SK-N-MC (cell line): ENCODE measurements around the gene SPINK4.

Experiments used
- DNase-seq: peaks from one replicate; pipeline ENCODE4 v3.0.0-alpha.2; 2011; ENCODE audit warnings: low read depth, low spot score
- H3K27ac ChIP-seq: fragments of 200-600 bp; sonication (generic); 2 replicates; pipeline ENCODE4 v1.5.1; 2016; ENCODE audit warnings: mixed run types
- H3K36me3 ChIP-seq: fragments of 200-600 bp; sonication (generic); 2 replicates; pipeline ENCODE4 v1.6.1; 2017; ENCODE audit warnings: antibody characterized with exemption, low read length, mixed read lengths; ENCODE audit not compliant: insufficient read depth
- H3K4me3 ChIP-seq: fragments of 200-600 bp; sonication (generic); 2 replicates; pipeline ENCODE4 v1.5.1; 2016
- H3K9ac ChIP-seq: fragments of 200-600 bp; sonication (generic); 2 replicates; pipeline ENCODE4 v1.8.0; 2017; ENCODE audit warnings: mixed run types, mixed read lengths; ENCODE audit not compliant: insufficient read length
- H3K9me3 ChIP-seq: fragments of 200-600 bp; sonication (generic); 2 replicates; pipeline ENCODE4 v1.6.1; 2017; ENCODE audit warnings: low read depth, mild to moderate bottlenecking, antibody characterized with exemption, low read length, moderate library complexity, mixed read lengths
- EZH2 ChIP-seq: fragments of 200-600 bp; sonication (generic); IDR thresholded peaks from one replicate; pipeline ENCODE4 v1.6.1; 2017; ENCODE audit warnings: antibody characterized with exemption
- FOXP2 ChIP-seq: optimal IDR thresholded peaks from 2 replicates; pipeline ENCODE3; 2011; ENCODE audit warnings: mild to moderate bottlenecking, moderate library complexity; ENCODE audit not compliant: insufficient read depth; ENCODE audit errors: extremely low read length, control extremely low read depth
- POLR2AphosphoS5 ChIP-seq: IDR thresholded peaks from 2 replicates; pipeline ENCODE4 v1.6.1; 2012; ENCODE audit warnings: mild to moderate bottlenecking, low read depth, low read length, borderline replicate concordance

The SPINK4 gene

GRCh38 chr9:33246269-33246860, 6.4 kb downstream of the SPINK4 start:
- TF ChIP-seq EZH2 (no peak), POLR2AphosphoS5 (no peak), FOXP2 (no peak)
- Histone ChIP-seq H3K27ac (no peak overlapping the region), H3K9ac (no peak overlapping the region), H3K9me3 (no peaks in the 10 kb centered on the region), H3K4me3 (no peak overlapping the region), H3K36me3 (no peaks in the 10 kb centered on the region)
- no peak for DNase-seq

- no peak overlapping the region for H3K9ac ChIP-seq
Measured at GRCh38 chr9:33248606-33249005, 8.6 kb downstream of the SPINK4 start.

GRCh38 chr9:33249087-33249658, 9.2 kb downstream of the SPINK4 start:
- peaks cover 8% of the 10 kb centered on the region; the same call in 1 of the 2 replicates for H3K36me3 ChIP-seq
- H3K4me3 ChIP-seq = no peak overlapping the region

More at GRCh38 chr9:33248606-33249005, 8.6 kb downstream of the SPINK4 start:
- Histone ChIP-seq H3K9me3 (no peaks in the 10 kb centered on the region), H3K36me3 (peaks cover 8% of the 10 kb centered on the region; the same call in 1 of the 2 replicates), H3K4me3 (no peak overlapping the region), H3K27ac (no peak overlapping the region)
- TF ChIP-seq FOXP2 = no peak
- TF ChIP-seq POLR2AphosphoS5 = no peak
- TF ChIP-seq EZH2 = no peak
- DNase-seq = no peak

GRCh38 chr9:33249983-33250382, 10.0 kb downstream of the SPINK4 start:
- H3K4me3 ChIP-seq = no peak overlapping the region
- H3K9ac ChIP-seq = no peak overlapping the region
- H3K36me3 ChIP-seq = peaks cover 16% of the 10 kb centered on the region
- TF ChIP-seq FOXP2 (no peak), POLR2AphosphoS5 (no peak), EZH2 (no peak)
- H3K9me3 ChIP-seq = no peaks in the 10 kb centered on the region
- no peak overlapping the region for H3K27ac ChIP-seq
- DNase-seq = no peak

More at GRCh38 chr9:33249087-33249658, 9.2 kb downstream of the SPINK4 start:
- TF ChIP-seq EZH2 (no peak), FOXP2 (no peak), POLR2AphosphoS5 (no peak)
- Histone ChIP-seq H3K27ac (no peak overlapping the region), H3K9ac (no peak overlapping the region), H3K9me3 (no peaks in the 10 kb centered on the region)
- no peak for DNase-seq

- Histone ChIP-seq H3K9me3 (no peaks in the 10 kb centered on the region), H3K27ac (no peak overlapping the region), H3K9ac (no peak overlapping the region), H3K36me3 (peaks cover 22% of the 10 kb centered on the region), H3K4me3 (no peak overlapping the region)
- TF ChIP-seq POLR2AphosphoS5 = no peak
- no peak for TF ChIP-seq EZH2
- no peak for TF ChIP-seq FOXP2
- DNase-seq = no peak
Measured at GRCh38 chr9:33250458-33250995, 10.6 kb downstream of the SPINK4 start.

- Histone ChIP-seq H3K36me3 (peaks cover 53% of the 10 kb centered on the region), H3K27ac (no peak overlapping the region), H3K9ac (no peak overlapping the region), H3K9me3 (no peaks in the 10 kb centered on the region), H3K4me3 (no peak overlapping the region)
- no peak for DNase-seq
- no peak for TF ChIP-seq EZH2
- no peak for TF ChIP-seq FOXP2
- TF ChIP-seq POLR2AphosphoS5 = no peak
Measured at GRCh38 chr9:33254211-33254610, 14.2 kb downstream of the SPINK4 start.

GRCh38 chr9:33255014-33255413, 15.0 kb downstream of the SPINK4 start:
- no peak for DNase-seq
- Histone ChIP-seq H3K4me3 (no peak overlapping the region), H3K36me3 (peaks cover 61% of the 10 kb centered on the region), H3K9me3 (no peaks in the 10 kb centered on the region), H3K9ac (no peak overlapping the region), H3K27ac (no peak overlapping the region)
- TF ChIP-seq POLR2AphosphoS5 (no peak), EZH2 (no peak)

GRCh38 chr9:33255471-33255870, 15.5 kb downstream of the SPINK4 start:
- Histone ChIP-seq H3K4me3 (no peak overlapping the region), H3K27ac (no peak overlapping the region), H3K9me3 (no peaks in the 10 kb centered on the region), H3K36me3 (peaks cover 65% of the 10 kb centered on the region), H3K9ac (no peak overlapping the region)
- TF ChIP-seq FOXP2 (no peak), POLR2AphosphoS5 (no peak), EZH2 (no peak)
- DNase-seq = no peak
